ENCODE measurements around the gene PLD1. TPM values are rescaled to one million over a fixed set of nuclear protein-coding genes. Genes with fewer than 3 reads are reported as not detected.

PLD1 gene
- total RNA-seq, 2 experiments from 2014 or later, result 0.22 to 1.0 TPM

- TF ChIP-seq CTCF (IDR thresholded peaks at IDR 0.05), result no peak
These were observed 32.7 kb downstream of the PLD1 start for GRCh38 chr3:171777596-171777995.

GRCh38 chr3:171776839-171777583, 33.3 kb downstream of the PLD1 start:
- H3K27ac Mint-ChIP-seq, result no peak overlapping the region
- no peaks in the 10 kb centered on the region for H3K27me3 ChIP-seq (ENCODE audit: control insufficient read depth in 1 of 2, insufficient read depth in 2 of 2, low read length in 2 of 2)
- no peaks in the 10 kb centered on the region for H3K36me3 Mint-ChIP-seq (ENCODE audit: low read depth)
- no peaks in the 10 kb centered on the region for H3K9me3 Mint-ChIP-seq
- POLR2A ChIA-PET, result no interaction called here
- no peaks in the 10 kb centered on the region for H3K4me1 ChIP-seq (ENCODE audit: insufficient read depth, low read length)
- CTCF ChIA-PET, result interaction anchor here (0.9 to 1.2 kb wide), 3 partner anchors 10 to 20 kb away, joined by 3 to 4 read pairs (median 3); no protein-coding TSS in a partner anchor
- intact Hi-C loops (cut with DNase I, micrococcal nuclease), result loop anchor here in 1 of 2 experiments (10.0 kb wide), 1 partner anchor 1362 kb away; the partner anchor contains the start of gene CLDN11
- ATAC-seq (ENCODE audit: poor library complexity) (no peak), DNase-seq (peak in 2 of 14 experiments; percentile 18 to 29)
- peaks cover 7% of the 10 kb centered on the region for H3K27me3 Mint-ChIP-seq
- no peak for TF ChIP-seq CTCF (IDR thresholded peaks at IDR 0.05)
- H3K4me1 Mint-ChIP-seq (ENCODE audit: low read depth), result no peaks in the 10 kb centered on the region
- H3K36me3 ChIP-seq (ENCODE audit: insufficient read depth, low read length), result no peaks in the 10 kb centered on the region
- no peak overlapping the region for H3K4me3 Mint-ChIP-seq
- no peak overlapping the region for H3K27ac ChIP-seq (ENCODE audit: low read depth in 1 of 2, low read length in 2 of 2)
- H3K4me3 ChIP-seq (ENCODE audit: low read length), result no peak overlapping the region
- H3K9me3 ChIP-seq (ENCODE audit: control insufficient read depth in 1 of 2, insufficient read depth in 1 of 2, low read length in 2 of 2), result no peaks in the 10 kb centered on the region

More at GRCh38 chr3:171777596-171777995, 32.7 kb downstream of the PLD1 start:
- H3K27me3 ChIP-seq (ENCODE audit: control insufficient read depth in 1 of 2, insufficient read depth in 2 of 2, low read length in 2 of 2), result no peaks in the 10 kb centered on the region
- H3K27ac ChIP-seq (ENCODE audit: low read depth in 1 of 2, low read length in 2 of 2), result no peak overlapping the region
- H3K4me1 ChIP-seq (ENCODE audit: insufficient read depth, low read length), result no peaks in the 10 kb centered on the region
- no peaks in the 10 kb centered on the region for H3K9me3 ChIP-seq (ENCODE audit: control insufficient read depth in 1 of 2, insufficient read depth in 1 of 2, low read length in 2 of 2)
- Mint-ChIP-seq H3K9me3 (no peaks in the 10 kb centered on the region), H3K4me3 (no peak overlapping the region), H3K4me1 (ENCODE audit: low read depth) (no peaks in the 10 kb centered on the region), H3K27ac (no peak overlapping the region), H3K36me3 (ENCODE audit: low read depth) (no peaks in the 10 kb centered on the region), H3K27me3 (peaks cover 2% of the 10 kb centered on the region)
- CTCF ChIA-PET, result no interaction called here
- no peaks in the 10 kb centered on the region for H3K36me3 ChIP-seq (ENCODE audit: insufficient read depth, low read length)
- POLR2A ChIA-PET, result no interaction called here
- ATAC-seq (ENCODE audit: poor library complexity), result no peak
- H3K4me3 ChIP-seq (ENCODE audit: low read length), result no peak overlapping the region
- peak in 2 of 14 experiments; percentile 20 to 28 for DNase-seq
- intact Hi-C loops (cut with DNase I, micrococcal nuclease), result loop anchor here in 1 of 2 experiments (10.0 kb wide), 1 partner anchor 1363 kb away; the partner anchor contains the start of gene CLDN11

GRCh38 chr3:171776411-171776810, 33.9 kb downstream of the PLD1 start:
- Mint-ChIP-seq H3K36me3 (ENCODE audit: low read depth) (no peaks in the 10 kb centered on the region), H3K4me3 (no peak overlapping the region), H3K27ac (no peak overlapping the region), H3K27me3 (peaks cover 8% of the 10 kb centered on the region), H3K9me3 (no peaks in the 10 kb centered on the region), H3K4me1 (ENCODE audit: low read depth) (no peaks in the 10 kb centered on the region)
- Histone ChIP-seq H3K4me1 (ENCODE audit: insufficient read depth, low read length) (no peaks in the 10 kb centered on the region), H3K36me3 (ENCODE audit: insufficient read depth, low read length) (no peaks in the 10 kb centered on the region), H3K9me3 (ENCODE audit: control insufficient read depth in 1 of 2, insufficient read depth in 1 of 2, low read length in 2 of 2) (no peaks in the 10 kb centered on the region), H3K27ac (ENCODE audit: low read depth in 1 of 2, low read length in 2 of 2) (no peak overlapping the region), H3K27me3 (ENCODE audit: control insufficient read depth in 1 of 2, insufficient read depth in 2 of 2, low read length in 2 of 2) (no peaks in the 10 kb centered on the region), H3K4me3 (ENCODE audit: low read length) (no peak overlapping the region)
- DNase-seq (no peak), ATAC-seq (ENCODE audit: poor library complexity) (no peak)
- intact Hi-C loops (cut with DNase I, micrococcal nuclease), result loop anchor here in 1 of 2 experiments (10.0 kb wide), 1 partner anchor 1362 kb away; the partner anchor contains the start of gene CLDN11
- no peak for TF ChIP-seq CTCF (IDR thresholded peaks at IDR 0.05)
- ChIA-PET CTCF (interaction anchor here (0.9 to 1.2 kb wide), 3 partner anchors 11 to 19 kb away, joined by 3 to 4 read pairs (median 3); no protein-coding TSS in a partner anchor), POLR2A (no interaction called here)

All from CD4-positive, alpha-beta T cell (primary cell).